HCT116 (cell line): ENCODE results near the gene CYB5D1. TPM values are rescaled to one million over a fixed set of nuclear protein-coding genes. Genes with fewer than 3 reads are reported as not detected.

Source experiments
- ATAC-seq: fragments of 200-7000 bp; cut with Tn5 transposase; 2 replicates; pipeline ENCODE4 v1.9.1; 2020; ENCODE audit warnings: mild to moderate bottlenecking, moderate library complexity
- BruUV-seq: library from RNA; stranded (reverse); fragments of 400-500 nt; replicated peaks from 2 replicates; lab custom pipeline; 2021; lab: Mats Ljungman, UMichigan
- CTCF ChIA-PET: fragments of 300-600 bp; sonication (Branson Sonifier 250); formaldehyde crosslinking; loops from one replicate; lab custom pipeline; 2021; ENCODE audit warnings: antibody characterized with exemption; lab: Charles Lee
- POLR2A ChIA-PET: fragments of 300-600, 350-600 bp; sonication (Branson Sonifier 250); formaldehyde crosslinking; loops from one replicate; lab custom pipeline; 2021; ENCODE audit warnings: antibody characterized with exemption; lab: Charles Lee
- RAD21 ChIA-PET, 2 experiments: fragments of 300-600 bp; sonication (Branson Sonifier 250); formaldehyde crosslinking; loops; one replicate each; lab custom pipeline; 2023; ENCODE audit warnings: low total read pairs in 2 of 2; ENCODE audit not compliant: uncharacterized antibody in 2 of 2, unreplicated experiment in 2 of 2, low non-redundant PET in 1 of 2; lab: Charles Lee
- DNase-seq: peaks from one replicate; pipeline ENCODE4 v3.0.0-alpha.2; 2010; ENCODE audit warnings: low read depth, low spot score
- H2AFZ ChIP-seq: fragments of 200-600 bp; shearing (Covaris generic), sonication (generic); 2 replicates; pipeline ENCODE4 v1.6.1; 2017; ENCODE audit warnings: low read depth, mixed run types, mixed read lengths, antibody characterized with exemption, low read length; ENCODE audit not compliant: poor library complexity, severe bottlenecking
- H3K27ac ChIP-seq: 2 replicates; pipeline ENCODE4 v1.5.1; 2012; ENCODE audit warnings: low read depth, low read length
- H3K27me3 ChIP-seq: fragments of 200-600 bp; sonication (generic); 2 replicates; pipeline ENCODE4 v1.6.1; 2016; ENCODE audit warnings: mixed run types, low read length, mixed read lengths; ENCODE audit not compliant: insufficient read depth
- H3K36me3 ChIP-seq, 2 experiments: fragments of 200-500 bp in 1 of 2; fragments of 200-600 bp in 1 of 2; sonication (Bioruptor generic) in 1 of 2; sonication (generic) in 1 of 2; 2 replicates each; pipeline versions ENCODE4 v1.5.1 to v1.6.1; 2014 to 2016; ENCODE audit warnings: low read length in 2 of 2, inconsistent platforms in 1 of 2, mixed read lengths in 1 of 2, mixed run types in 1 of 2; ENCODE audit not compliant: insufficient read depth in 2 of 2, control insufficient read depth in 1 of 2
- H3K4me1 ChIP-seq, 2 experiments: fragments of 200-600 bp in 1 of 2; sonication (generic) in 1 of 2; 2 replicates each; pipeline versions ENCODE4 v1.5.1 to v1.6.1; 2012 to 2017; ENCODE audit warnings: low read length in 2 of 2, inconsistent platforms in 1 of 2, mild to moderate bottlenecking in 1 of 2, mixed read lengths in 1 of 2, mixed run types in 1 of 2, moderate library complexity in 1 of 2; ENCODE audit not compliant: insufficient read depth in 2 of 2, control insufficient read depth in 1 of 2
- H3K4me2 ChIP-seq: fragments of 200-600 bp; sonication (generic); 2 replicates; pipeline ENCODE4 v1.6.1; 2017; ENCODE audit warnings: mixed run types, low read length, mixed read lengths
- H3K4me3 ChIP-seq, 2 experiments: fragments of 200-600 bp in 1 of 2; sonication (generic) in 1 of 2; replicated peaks in 1 of 2; 2 replicates each; pipeline ENCODE4 v1.5.1; 2011 to 2016; ENCODE audit warnings: low read length in 2 of 2, control low read depth in 1 of 2, low read depth in 1 of 2, mild to moderate bottlenecking in 1 of 2, mixed read lengths in 1 of 2, mixed run types in 1 of 2
- H3K79me2 ChIP-seq: fragments of 200-600 bp; sonication (generic); 2 replicates; pipeline ENCODE4 v1.6.1; 2017; ENCODE audit warnings: mild to moderate bottlenecking, mixed run types, low read length, moderate library complexity, mixed read lengths; ENCODE audit not compliant: insufficient read depth
- H3K9ac ChIP-seq: fragments of 200-600 bp; sonication (generic); 2 replicates; pipeline ENCODE4 v1.6.1; 2016; ENCODE audit warnings: low read length, mixed read lengths
- H3K9me2 ChIP-seq: fragments of 200-600 bp; sonication (generic), shearing (Covaris generic); 2 replicates; pipeline ENCODE4 v1.6.1; 2017; ENCODE audit warnings: mixed run types, mild to moderate bottlenecking, moderate library complexity; ENCODE audit not compliant: insufficient read depth
- H3K9me3 ChIP-seq, 2 experiments: fragments of 200-500 bp in 1 of 2; fragments of 200-600 bp in 1 of 2; sonication (Bioruptor generic) in 1 of 2; sonication (generic) in 1 of 2; 2 replicates each; pipeline ENCODE4 v1.6.1; 2014 to 2017; ENCODE audit warnings: low read length in 2 of 2, mixed read lengths in 2 of 2, inconsistent platforms in 1 of 2, low read depth in 1 of 2, mild to moderate bottlenecking in 1 of 2, mixed run types in 1 of 2, moderate library complexity in 1 of 2; ENCODE audit not compliant: control insufficient read depth in 1 of 2, insufficient read depth in 1 of 2
- H4K20me1 ChIP-seq: fragments of 200-600 bp; sonication (generic), shearing (Covaris generic); 2 replicates; pipeline ENCODE4 v1.6.1; 2017; ENCODE audit warnings: mixed run types, mild to moderate bottlenecking, moderate library complexity; ENCODE audit not compliant: insufficient read depth
- ATF3 ChIP-seq: IDR thresholded peaks from 2 replicates; pipeline ENCODE4 v1.6.1; 2012
- CTCF ChIP-seq, 3 experiments: fragments of 200-600 bp in 1 of 3; sonication (generic) in 1 of 3; IDR thresholded peaks in 2 of 3; conservative IDR thresholded peaks in 1 of 3; 2 replicates each; pipeline ENCODE4 v1.5.1; 2012 to 2017; ENCODE audit warnings: low read depth in 2 of 3, low read length in 2 of 3, antibody characterized with exemption in 1 of 3, borderline replicate concordance in 1 of 3, control low read depth in 1 of 3, mild to moderate bottlenecking in 1 of 3, mixed read lengths in 1 of 3, mixed run types in 1 of 3, moderate library complexity in 1 of 3; ENCODE audit not compliant: insufficient read depth in 1 of 3
- FOSL1 ChIP-seq: IDR thresholded peaks from 2 replicates; pipeline ENCODE4 v1.6.1; 2012; ENCODE audit warnings: low read depth
- JUND ChIP-seq: IDR thresholded peaks from 2 replicates; pipeline ENCODE4 v1.6.1; 2012
- RAD21 ChIP-seq: IDR thresholded peaks from 2 replicates; pipeline ENCODE4 v1.6.1; 2012; ENCODE audit warnings: low read depth, mild to moderate bottlenecking
- YY1 ChIP-seq: IDR thresholded peaks from 2 replicates; pipeline ENCODE4 v1.6.1; 2011; ENCODE audit warnings: low read length, low read depth, moderate library complexity, mild to moderate bottlenecking; ENCODE audit not compliant: insufficient replicate concordance; ENCODE audit errors: extremely low read depth
- intact Hi-C: fragments of 100-400 bp; cut with micrococcal nuclease; formaldehyde crosslinking; loops from 2 replicates; pipeline ENCODE4 v1.10.0; 2022
- total RNA-seq: library from RNA; stranded (reverse); gene quantifications from one replicate; pipeline ENCODE4 v1.2.1, GENCODE V29; 2021; ENCODE audit not compliant: unreplicated experiment

CYB5D1 gene
- total RNA-seq, 1 experiment from 2014 or later: 21.5 TPM

DNA sequence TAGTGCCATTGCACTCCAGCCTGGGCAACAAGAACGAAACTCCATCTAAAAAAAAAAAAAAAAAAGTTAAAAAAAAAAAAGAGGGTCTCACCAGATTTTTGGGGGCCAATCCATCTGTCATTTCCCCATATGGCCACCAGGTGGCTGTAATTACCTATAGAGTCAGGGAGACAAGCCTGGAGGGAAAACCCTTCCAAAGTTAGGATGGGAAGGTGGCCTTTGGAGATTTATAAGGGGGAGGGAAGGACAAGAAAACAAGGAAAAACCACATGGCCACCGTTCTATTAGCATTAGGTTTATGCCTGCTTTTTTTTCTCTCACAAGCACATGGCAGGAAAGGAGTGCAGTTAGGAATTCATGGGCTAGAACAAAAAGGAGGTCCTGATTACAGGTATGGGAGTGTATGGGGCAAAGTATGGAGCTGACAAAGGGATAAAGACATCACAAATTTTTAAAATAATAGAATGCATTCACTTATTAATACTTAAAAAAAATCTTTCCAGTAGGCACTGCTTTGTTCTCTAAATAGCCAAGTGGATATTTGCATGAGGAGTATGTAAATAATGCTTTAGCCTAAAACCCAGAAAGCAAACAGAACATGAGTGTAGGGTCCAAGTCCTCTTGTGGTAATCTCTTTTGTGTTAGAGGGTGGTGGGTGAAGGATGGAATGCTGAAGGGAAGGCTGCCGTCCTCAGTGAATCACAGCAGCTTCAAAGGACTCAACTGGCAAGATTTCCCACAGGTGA is 5.1 kb downstream of the CYB5D1 start:
- H3K36me3 ChIP-seq: peaks cover 8 to 32% of the 10 kb centered on the region in 2 experiments; a peak in 3 of 4 replicates
- POLR2A ChIA-PET: interaction anchor here (0.6 kb wide), 1 partner anchor 119 kb away, joined by 3 read pairs; no protein-coding TSS in a partner anchor
- no peaks in the 10 kb centered on the region for H4K20me1 ChIP-seq
- no peak for TF ChIP-seq JUND
- no peak for TF ChIP-seq ATF3
- TF ChIP-seq FOSL1: no peak
- TF ChIP-seq RAD21: peak; percentile 89
- TF ChIP-seq YY1: no peak
- peak; percentile 66 to 88 (median 74) for TF ChIP-seq CTCF (IDR thresholded peaks at IDR 0.05 in 2 of 3, conservative IDR thresholded peaks at IDR 0.05 in 1 of 3; ENCODE audit: borderline replicate concordance in 1 of 3, insufficient read depth in 1 of 3, low read depth in 2 of 3, low read length in 2 of 3)
- no peak overlapping the region for H3K4me3 ChIP-seq
- H2AFZ ChIP-seq: no peak overlapping the region
- peaks cover 6 to 24% of the 10 kb centered on the region in 2 experiments for H3K4me1 ChIP-seq
- no peak overlapping the region for H3K9ac ChIP-seq
- no peak overlapping the region for H3K4me2 ChIP-seq
- ATAC-seq (no peak), DNase-seq (no peak)
- RAD21 ChIA-PET: interaction anchor here in 1 of 2 experiments (0.7 kb wide), 1 partner anchor 126 kb away, joined by 5 read pairs; no protein-coding TSS in a partner anchor
- intact Hi-C loops: loop anchor here (1.0 to 2.0 kb wide), 4 partner anchors 34 to 194 kb away; no protein-coding TSS in a partner anchor
- H3K79me2 ChIP-seq: peaks cover 31% of the 10 kb centered on the region
- CTCF ChIA-PET: interaction anchor here (0.7 to 4.0 kb wide), 12 partner anchors 11 to 195 kb away, joined by 3 to 31 read pairs (median 4); no protein-coding TSS in a partner anchor
- no TSS peak for BruUV-seq
- H3K9me3 ChIP-seq: peaks cover 0 to 9% of the 10 kb centered on the region in 2 experiments; a peak in 1 of 4 replicates
- H3K27me3 ChIP-seq: no peaks in the 10 kb centered on the region
- H3K27ac ChIP-seq: no peak overlapping the region
- H3K9me2 ChIP-seq: no peaks in the 10 kb centered on the region
